ENCODE results near the gene SLC37A4. TPM values are rescaled to one million over a fixed set of nuclear protein-coding genes. Genes with fewer than 3 reads are reported as not detected.

The SLC37A4 gene
- total RNA-seq, 1 donor: 2.4 TPM

GRCh38 chr11:118980191-118980881 lies 50.3 kb downstream of the SLC37A4 start:
- Histone ChIP-seq H3K27me3 (ENCODE audit: insufficient read depth, low read length) (no peaks in the 10 kb centered on the region), H3K4me1 (ENCODE audit: insufficient read depth, low read length) (peaks cover 10% of the 10 kb centered on the region), H3K4me3 (ENCODE audit: low read length) (no peak overlapping the region), H3K9me3 (ENCODE audit: low read depth, low read length) (no peaks in the 10 kb centered on the region)

DNA sequence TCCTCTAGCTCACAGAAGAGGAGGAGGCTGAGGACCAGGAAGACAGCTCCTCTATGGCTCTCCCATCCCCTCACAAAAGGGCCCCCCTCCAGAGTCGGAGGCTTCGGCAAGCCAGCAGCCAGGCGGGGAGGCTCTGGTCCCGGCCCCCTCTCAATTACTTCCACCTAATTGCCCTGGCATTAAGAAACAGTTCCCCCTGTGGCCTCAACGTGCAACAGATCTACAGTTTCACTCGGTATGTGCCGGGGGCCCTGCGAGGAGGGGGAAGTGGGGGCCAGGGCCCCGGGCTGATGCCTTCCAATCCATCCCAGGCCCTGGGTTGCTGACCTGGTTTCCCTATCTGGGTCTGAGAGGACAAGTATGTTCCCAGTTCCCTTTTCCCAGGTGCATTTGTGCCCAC lies 51.2 kb downstream of the SLC37A4 start:
- Histone ChIP-seq H3K27me3 (ENCODE audit: insufficient read depth, low read length) (no peaks in the 10 kb centered on the region), H3K9me3 (ENCODE audit: low read depth, low read length) (no peaks in the 10 kb centered on the region), H3K4me1 (ENCODE audit: insufficient read depth, low read length) (peaks cover 10% of the 10 kb centered on the region), H3K4me3 (ENCODE audit: low read length) (no peak overlapping the region)

DNA sequence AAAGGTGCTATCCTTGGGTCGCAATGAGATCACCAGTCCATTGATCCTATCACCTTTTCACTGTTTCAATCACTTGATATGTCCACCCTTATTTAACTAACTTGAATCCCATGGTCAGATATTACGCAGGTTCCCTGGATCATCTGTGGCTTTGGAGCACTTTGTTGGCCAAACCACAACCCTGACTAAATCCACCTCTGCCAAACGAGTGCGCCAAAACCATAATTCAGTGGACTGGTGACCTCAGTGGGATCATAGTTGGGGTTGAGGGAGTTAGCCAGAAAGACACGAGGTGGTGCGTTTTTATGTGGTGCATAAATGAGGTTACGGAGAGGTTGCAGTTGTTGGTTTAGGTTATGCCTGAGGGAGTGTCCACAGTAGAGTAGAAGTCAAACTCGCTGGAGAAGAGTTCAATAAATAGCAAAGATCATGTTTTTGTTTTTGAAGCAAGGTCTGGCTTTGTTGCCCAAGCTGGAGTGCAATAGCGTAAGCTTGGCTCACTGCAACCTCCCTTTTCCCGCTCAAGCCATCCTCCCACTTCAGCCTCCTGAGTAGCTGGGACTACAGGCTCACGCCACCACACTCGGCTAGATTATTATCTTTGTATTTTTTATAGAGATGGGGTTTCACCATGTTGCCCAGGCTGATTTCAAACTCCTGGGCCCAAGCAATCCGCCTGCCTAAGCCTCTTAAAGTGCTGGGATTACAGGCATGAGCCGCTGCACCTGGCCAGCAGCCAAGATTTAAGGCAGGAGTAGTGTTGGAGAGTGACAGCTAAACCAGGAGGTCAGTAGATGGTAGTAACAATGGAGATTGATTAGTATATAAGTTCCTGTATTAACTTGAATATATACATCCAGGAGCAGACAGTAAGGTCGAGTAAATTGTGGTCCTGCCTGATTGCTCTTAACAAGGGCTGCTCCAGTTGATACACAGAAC lies 54.6 kb downstream of the SLC37A4 start:
- Histone ChIP-seq H3K4me3 (ENCODE audit: low read length) (no peak overlapping the region), H3K27me3 (ENCODE audit: insufficient read depth, low read length) (peaks cover 3% of the 10 kb centered on the region), H3K4me1 (ENCODE audit: insufficient read depth, low read length) (peaks cover 10% of the 10 kb centered on the region), H3K9me3 (ENCODE audit: low read depth, low read length) (no peaks in the 10 kb centered on the region)

Other genes starting within 250 kb of the SLC37A4 start
- gene DDX6, start 239.7 kb downstream of the SLC37A4 start, total RNA-seq: 462 TPM
- gene CXCR5, start 147.0 kb downstream of the SLC37A4 start, total RNA-seq: 11.1 TPM
- gene BCL9L, start 105.0 kb downstream of the SLC37A4 start, total RNA-seq: 41.9 TPM
- not detected for gene UPK2, start 74.6 kb downstream of the SLC37A4 start, total RNA-seq
- gene FOXR1, start 59.1 kb downstream of the SLC37A4 start, total RNA-seq: not detected
- gene CENATAC, start 32.7 kb downstream of the SLC37A4 start, total RNA-seq: 75.5 TPM
- 4,016 TPM for gene RPS25, start 12.5 kb downstream of the SLC37A4 start, total RNA-seq
- 54.5 TPM for gene TRAPPC4, start 12.1 kb downstream of the SLC37A4 start, total RNA-seq
- gene HYOU1, start 26.3 kb upstream of the SLC37A4 start, total RNA-seq: 38.9 TPM
- 34.7 TPM for gene VPS11, start 36.9 kb upstream of the SLC37A4 start, total RNA-seq
- 2.7 TPM for gene HMBS, start 54.0 kb upstream of the SLC37A4 start, total RNA-seq
- gene DPAGT1, start 71.0 kb upstream of the SLC37A4 start, total RNA-seq: 6.7 TPM
- gene C2CD2L, start 76.5 kb upstream of the SLC37A4 start, total RNA-seq: 7.5 TPM
- 9.1 TPM for gene HINFP, start 90.7 kb upstream of the SLC37A4 start, total RNA-seq
- 0.10 TPM for gene ABCG4, start 118.2 kb upstream of the SLC37A4 start, total RNA-seq
- 4.7 TPM for gene NLRX1, start 137.8 kb upstream of the SLC37A4 start, total RNA-seq
- gene NHERF4, start 154.6 kb upstream of the SLC37A4 start, total RNA-seq: not detected
- 16.0 TPM for gene CBL, start 175.5 kb upstream of the SLC37A4 start, total RNA-seq

All from mononuclear cell (primary cell).